ENCODE results near the gene HS6ST2. TPM values are rescaled to one million over a fixed set of nuclear protein-coding genes. Genes with fewer than 3 reads are reported as not detected.
A peak's percentile ranks its signal among the peaks of the same experiment; 100 is the strongest.

Gene HS6ST2
- total RNA-seq, 1 donor from 2014 or later: 8.5 TPM

- ATAC-seq: no peak
These were observed 168.1 kb downstream of the HS6ST2 start for GRCh38 chrX:132790329-132790728.

GRCh38 chrX:132786217-132786616 is 172.2 kb downstream of the HS6ST2 start:
- no peak for ATAC-seq

- ATAC-seq: no peak
These were observed 179.5 kb downstream of the HS6ST2 start for GRCh38 chrX:132778917-132779316.

- ATAC-seq: no peak
These were observed 181.8 kb downstream of the HS6ST2 start for GRCh38 chrX:132776486-132777210.

GRCh38 chrX:132775263-132775823 is 183.1 kb downstream of the HS6ST2 start:
- no peak for ATAC-seq

- ATAC-seq: no peak
These were observed 184.3 kb downstream of the HS6ST2 start for GRCh38 chrX:132774010-132774714.

GRCh38 chrX:132769609-132770008 is 188.8 kb downstream of the HS6ST2 start:
- ATAC-seq: no peak

- ATAC-seq: no peak
These were observed 192.0 kb downstream of the HS6ST2 start for GRCh38 chrX:132766452-132766851.

GRCh38 chrX:132763528-132763927 is 194.9 kb downstream of the HS6ST2 start:
- ATAC-seq: no peak

GRCh38 chrX:132758759-132759158 is 199.7 kb downstream of the HS6ST2 start:
- no peak for ATAC-seq

GRCh38 chrX:132757066-132757623 is 201.3 kb downstream of the HS6ST2 start:
- no peak for ATAC-seq

- no peak for ATAC-seq
These were observed 202.0 kb downstream of the HS6ST2 start for GRCh38 chrX:132756439-132756838.

- ATAC-seq: no peak
These were observed 207.3 kb downstream of the HS6ST2 start for GRCh38 chrX:132751063-132751690.

GRCh38 chrX:132750331-132751062 is 207.9 kb downstream of the HS6ST2 start:
- no peak for ATAC-seq

- no peak for ATAC-seq
These were observed 209.0 kb downstream of the HS6ST2 start for GRCh38 chrX:132749406-132749805.

- no peak for ATAC-seq
These were observed 209.5 kb downstream of the HS6ST2 start for GRCh38 chrX:132748909-132749308.

- ATAC-seq: no peak
These were observed 210.2 kb downstream of the HS6ST2 start for GRCh38 chrX:132748268-132748667.

GRCh38 chrX:132745593-132745992 is 212.8 kb downstream of the HS6ST2 start:
- ATAC-seq: no peak

GRCh38 chrX:132744470-132744869 is 214.0 kb downstream of the HS6ST2 start:
- ATAC-seq: no peak

GRCh38 chrX:132743086-132743485 is 215.3 kb downstream of the HS6ST2 start:
- no peak for ATAC-seq

GRCh38 chrX:132742246-132742645 is 216.2 kb downstream of the HS6ST2 start:
- ATAC-seq: no peak

- ATAC-seq: peak; percentile 75
These were observed 216.7 kb downstream of the HS6ST2 start for GRCh38 chrX:132741689-132742088.
